AG09309 (cell line): ENCODE results near the gene RGCC.

ENCODE experiments used
- DNase-seq: peaks from one replicate; pipeline ENCODE4 v3.0.0-alpha.2; 2010; ENCODE audit warnings: low read depth
- H3K4me3 ChIP-seq: 2 replicates; pipeline ENCODE4 v1.5.1; 2011; ENCODE audit warnings: mild to moderate bottlenecking, low read depth, low read length, moderate library complexity; ENCODE audit not compliant: control insufficient read depth
- CTCF ChIP-seq: IDR thresholded peaks from 2 replicates; pipeline ENCODE4 v1.5.1; 2011; ENCODE audit warnings: mild to moderate bottlenecking, low read depth, low read length, inconsistent platforms; ENCODE audit not compliant: insufficient read depth, control insufficient read depth; ENCODE audit errors: missing control alignments

RGCC gene

GRCh38 chr13:41459432-41460073 is 2.2 kb downstream of the RGCC start:
- no peak for DNase-seq
- TF ChIP-seq CTCF: no peak
- no peak overlapping the region for H3K4me3 ChIP-seq

GRCh38 chr13:41460074-41460465 is 2.7 kb downstream of the RGCC start:
- DNase-seq: no peak
- no peak for TF ChIP-seq CTCF
- no peak overlapping the region for H3K4me3 ChIP-seq

GRCh38 chr13:41460930-41461329 is 3.6 kb downstream of the RGCC start:
- no peak overlapping the region for H3K4me3 ChIP-seq
- DNase-seq: no peak
- no peak for TF ChIP-seq CTCF

GRCh38 chr13:41461527-41462139 is 4.3 kb downstream of the RGCC start:
- no peak overlapping the region for H3K4me3 ChIP-seq
- no peak for TF ChIP-seq CTCF
- DNase-seq: no peak

GRCh38 chr13:41462427-41462826 is 5.1 kb downstream of the RGCC start:
- no peak for DNase-seq
- TF ChIP-seq CTCF: no peak
- no peak overlapping the region for H3K4me3 ChIP-seq

GRCh38 chr13:41463838-41464602 is 6.7 kb downstream of the RGCC start:
- DNase-seq: no peak
- TF ChIP-seq CTCF: no peak
- no peak overlapping the region for H3K4me3 ChIP-seq
